HTR-8/SVneo (cell line): ENCODE data around the gene PSTK.

Experiments
- DNase-seq: peaks from one replicate; pipeline ENCODE4 v3.0.0; 2011; ENCODE audit warnings: low spot score, mixed read lengths; ENCODE audit not compliant: insufficient read length
- FAIRE-seq: peaks from 2 replicates; lab custom pipeline; 2011; peaks lifted over from hg19 to GRCh38; lab: Jason Lieb, UNC

PSTK gene

GRCh38 chr10:123017421-123018165 is 37.4 kb downstream of the PSTK start:
- FAIRE-seq (no peak), DNase-seq (no peak)

GRCh38 chr10:123018531-123018930 is 38.3 kb downstream of the PSTK start:
- DNase-seq: no peak
- FAIRE-seq: no peak

- DNase-seq: no peak
- FAIRE-seq: no peak
Measured at GRCh38 chr10:123019264-123019663, 39.1 kb downstream of the PSTK start.

- no peak for DNase-seq
- FAIRE-seq: no peak
Measured at GRCh38 chr10:123019941-123020703, 39.9 kb downstream of the PSTK start.

GRCh38 chr10:123021517-123021916 is 41.3 kb downstream of the PSTK start:
- DNase-seq (no peak), FAIRE-seq (no peak)

GRCh38 chr10:123024540-123024939 is 44.3 kb downstream of the PSTK start:
- FAIRE-seq (no peak), DNase-seq (no peak)

- no peak for FAIRE-seq
- no peak for DNase-seq
Measured at GRCh38 chr10:123026302-123026701, 46.1 kb downstream of the PSTK start.

- no peak for FAIRE-seq
- DNase-seq: no peak
Measured at GRCh38 chr10:123027861-123028260, 47.7 kb downstream of the PSTK start.

- DNase-seq (no peak), FAIRE-seq (no peak)
Measured at GRCh38 chr10:123031124-123031523, 50.9 kb downstream of the PSTK start.

GRCh38 chr10:123034332-123034731 is 54.1 kb downstream of the PSTK start:
- DNase-seq: no peak
- FAIRE-seq: no peak

GRCh38 chr10:123035467-123036086 is 55.4 kb downstream of the PSTK start:
- no peak for DNase-seq
- FAIRE-seq: no peak

- no peak for DNase-seq
- no peak for FAIRE-seq
Measured at GRCh38 chr10:123038782-123039631, 58.8 kb downstream of the PSTK start.

- DNase-seq: no peak
- no peak for FAIRE-seq
Measured at GRCh38 chr10:123039632-123039930, 59.4 kb downstream of the PSTK start.
